Panc1 (cell line): ENCODE results near the gene CREM. TPM values are rescaled to one million over a fixed set of nuclear protein-coding genes. Genes with fewer than 3 reads are reported as not detected.

Experiments
- ATAC-seq: fragments of 200-7000 bp; cut with Tn5 transposase; 2 replicates; pipeline ENCODE4 v1.9.1; 2020; ENCODE audit warnings: mild to moderate bottlenecking, moderate library complexity
- BruUV-seq: library from RNA; stranded (reverse); fragments of 400-500 nt; replicated peaks from 2 replicates; lab custom pipeline; 2021; lab: Mats Ljungman, UMichigan
- CTCF ChIA-PET: fragments of 300-600 bp; sonication (Branson Sonifier 250); formaldehyde crosslinking; loops from one replicate; lab custom pipeline; 2022; ENCODE audit warnings: antibody characterized with exemption; lab: Charles Lee
- POLR2A ChIA-PET: fragments of 300-600 bp; sonication (Branson Sonifier 250); formaldehyde crosslinking; loops from one replicate; lab custom pipeline; 2022; ENCODE audit warnings: antibody characterized with exemption; lab: Charles Lee
- DNase-seq: peaks from one replicate; pipeline ENCODE4 v3.0.0-alpha.2; 2010; ENCODE audit warnings: low read depth, low spot score
- H3K27ac ChIP-seq: 2 replicates; pipeline ENCODE4 v1.5.1; 2011; ENCODE audit warnings: mild to moderate bottlenecking, low read length, inconsistent platforms
- H3K27me3 ChIP-seq: fragments of 200-500 bp; sonication (Bioruptor generic); 2 replicates; pipeline ENCODE4 v1.6.0; 2014; ENCODE audit warnings: low read length, inconsistent platforms; ENCODE audit not compliant: control insufficient read depth, insufficient read depth
- H3K36me3 ChIP-seq: fragments of 200-500 bp; sonication (Bioruptor generic); 2 replicates; pipeline ENCODE4 v1.5.1; 2014; ENCODE audit warnings: inconsistent platforms, mild to moderate bottlenecking, low read length, moderate library complexity; ENCODE audit not compliant: control insufficient read depth, insufficient read depth
- H3K4me1 ChIP-seq: 2 replicates; pipeline ENCODE4 v1.5.1; 2011; ENCODE audit warnings: inconsistent platforms, mild to moderate bottlenecking, low read length, moderate library complexity; ENCODE audit not compliant: control insufficient read depth, insufficient read depth
- H3K4me3 ChIP-seq, 2 experiments: 2 replicates each; pipeline ENCODE4 v1.5.1; 2011 to 2012; ENCODE audit warnings: low read depth in 2 of 2, low read length in 2 of 2, mild to moderate bottlenecking in 2 of 2, inconsistent platforms in 1 of 2, moderate library complexity in 1 of 2
- H3K9me3 ChIP-seq: fragments of 200-500 bp; sonication (Bioruptor generic); 2 replicates; pipeline ENCODE4 v1.5.1; 2014; ENCODE audit warnings: low read depth, mild to moderate bottlenecking, inconsistent platforms, low read length, moderate library complexity; ENCODE audit not compliant: control insufficient read depth, insufficient read depth
- POLR2AphosphoS5 ChIP-seq: IDR thresholded peaks from 2 replicates; pipeline ENCODE4 v1.6.1; 2012; ENCODE audit warnings: mild to moderate bottlenecking, low read depth, low read length, moderate library complexity
- SIN3A ChIP-seq: IDR thresholded peaks from 2 replicates; pipeline ENCODE4 v1.6.1; 2012; ENCODE audit warnings: low read depth, mild to moderate bottlenecking, low read length, moderate library complexity, borderline replicate concordance; ENCODE audit not compliant: insufficient read depth
- TCF7L2 ChIP-seq: IDR thresholded peaks from 2 replicates; pipeline ENCODE4 v1.6.1; 2011; ENCODE audit warnings: mild to moderate bottlenecking, low read depth, low read length, inconsistent platforms
- in situ Hi-C: cut with HindIII; loops from 2 replicates; pipeline ENCODE4 v1.10.0; 2016; ENCODE audit warnings: low sequenced_read_pairs, low pct_unique_long_range_greater_than_20kb
- intact Hi-C: fragments of 100-400 bp; cut with micrococcal nuclease; formaldehyde crosslinking; loops from one replicate; pipeline ENCODE4 v1.10.0; 2022; ENCODE audit not compliant: unreplicated experiment
- total RNA-seq: library from RNA; stranded (reverse); gene quantifications from one replicate; pipeline ENCODE4 v1.2.1, GENCODE V29; 2021; ENCODE audit not compliant: unreplicated experiment
- TF ChIP-seq, protein P1 (sequence below): fragments of 450-650 bp; IDR thresholded peaks from 2 replicates; pipeline ENCODE4 v1.5.1; 2017; ENCODE audit warnings: mild to moderate bottlenecking
- TF ChIP-seq, protein P2 (sequence below), 2 experiments: IDR thresholded peaks; 2 replicates each; pipeline ENCODE4 v1.6.1; 2011 to 2012; ENCODE audit warnings: low read depth in 2 of 2, control low read depth in 1 of 2, low read length in 1 of 2, mild to moderate bottlenecking in 1 of 2, moderate library complexity in 1 of 2; ENCODE audit not compliant: insufficient read depth in 1 of 2

CREM gene
- total RNA-seq, 1 experiment from 2014 or later, result 13.7 TPM

DNA sequence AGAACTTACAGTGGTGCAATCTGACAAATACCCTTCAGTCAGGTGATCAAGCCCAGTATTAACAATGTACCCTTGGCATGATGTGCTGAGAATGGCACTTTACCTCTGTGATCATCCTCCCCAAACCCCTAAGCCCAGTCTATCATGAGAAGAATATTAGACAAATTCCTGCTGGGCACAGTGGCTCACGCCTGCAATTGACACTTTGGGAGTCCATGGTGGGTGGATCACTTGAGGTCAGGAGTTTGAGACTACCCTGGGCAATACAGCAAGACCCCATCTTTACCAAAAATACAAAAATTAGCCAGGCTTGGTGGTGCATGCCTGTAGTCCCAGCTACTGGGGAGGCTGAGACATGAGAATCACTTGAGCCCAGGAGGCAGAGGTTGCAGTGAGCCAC, 29.1 kb upstream of the CREM start:
- Histone ChIP-seq H3K27me3 (no peaks in the 10 kb centered on the region), H3K36me3 (no peaks in the 10 kb centered on the region), H3K4me3 (no peak overlapping the region), H3K9me3 (no peaks in the 10 kb centered on the region), H3K4me1 (no peaks in the 10 kb centered on the region), H3K27ac (no peak overlapping the region)
- TF ChIP-seq, protein P1, sequence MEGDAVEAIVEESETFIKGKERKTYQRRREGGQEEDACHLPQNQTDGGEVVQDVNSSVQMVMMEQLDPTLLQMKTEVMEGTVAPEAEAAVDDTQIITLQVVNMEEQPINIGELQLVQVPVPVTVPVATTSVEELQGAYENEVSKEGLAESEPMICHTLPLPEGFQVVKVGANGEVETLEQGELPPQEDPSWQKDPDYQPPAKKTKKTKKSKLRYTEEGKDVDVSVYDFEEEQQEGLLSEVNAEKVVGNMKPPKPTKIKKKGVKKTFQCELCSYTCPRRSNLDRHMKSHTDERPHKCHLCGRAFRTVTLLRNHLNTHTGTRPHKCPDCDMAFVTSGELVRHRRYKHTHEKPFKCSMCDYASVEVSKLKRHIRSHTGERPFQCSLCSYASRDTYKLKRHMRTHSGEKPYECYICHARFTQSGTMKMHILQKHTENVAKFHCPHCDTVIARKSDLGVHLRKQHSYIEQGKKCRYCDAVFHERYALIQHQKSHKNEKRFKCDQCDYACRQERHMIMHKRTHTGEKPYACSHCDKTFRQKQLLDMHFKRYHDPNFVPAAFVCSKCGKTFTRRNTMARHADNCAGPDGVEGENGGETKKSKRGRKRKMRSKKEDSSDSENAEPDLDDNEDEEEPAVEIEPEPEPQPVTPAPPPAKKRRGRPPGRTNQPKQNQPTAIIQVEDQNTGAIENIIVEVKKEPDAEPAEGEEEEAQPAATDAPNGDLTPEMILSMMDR, result no peak
- TF ChIP-seq, protein P2, sequence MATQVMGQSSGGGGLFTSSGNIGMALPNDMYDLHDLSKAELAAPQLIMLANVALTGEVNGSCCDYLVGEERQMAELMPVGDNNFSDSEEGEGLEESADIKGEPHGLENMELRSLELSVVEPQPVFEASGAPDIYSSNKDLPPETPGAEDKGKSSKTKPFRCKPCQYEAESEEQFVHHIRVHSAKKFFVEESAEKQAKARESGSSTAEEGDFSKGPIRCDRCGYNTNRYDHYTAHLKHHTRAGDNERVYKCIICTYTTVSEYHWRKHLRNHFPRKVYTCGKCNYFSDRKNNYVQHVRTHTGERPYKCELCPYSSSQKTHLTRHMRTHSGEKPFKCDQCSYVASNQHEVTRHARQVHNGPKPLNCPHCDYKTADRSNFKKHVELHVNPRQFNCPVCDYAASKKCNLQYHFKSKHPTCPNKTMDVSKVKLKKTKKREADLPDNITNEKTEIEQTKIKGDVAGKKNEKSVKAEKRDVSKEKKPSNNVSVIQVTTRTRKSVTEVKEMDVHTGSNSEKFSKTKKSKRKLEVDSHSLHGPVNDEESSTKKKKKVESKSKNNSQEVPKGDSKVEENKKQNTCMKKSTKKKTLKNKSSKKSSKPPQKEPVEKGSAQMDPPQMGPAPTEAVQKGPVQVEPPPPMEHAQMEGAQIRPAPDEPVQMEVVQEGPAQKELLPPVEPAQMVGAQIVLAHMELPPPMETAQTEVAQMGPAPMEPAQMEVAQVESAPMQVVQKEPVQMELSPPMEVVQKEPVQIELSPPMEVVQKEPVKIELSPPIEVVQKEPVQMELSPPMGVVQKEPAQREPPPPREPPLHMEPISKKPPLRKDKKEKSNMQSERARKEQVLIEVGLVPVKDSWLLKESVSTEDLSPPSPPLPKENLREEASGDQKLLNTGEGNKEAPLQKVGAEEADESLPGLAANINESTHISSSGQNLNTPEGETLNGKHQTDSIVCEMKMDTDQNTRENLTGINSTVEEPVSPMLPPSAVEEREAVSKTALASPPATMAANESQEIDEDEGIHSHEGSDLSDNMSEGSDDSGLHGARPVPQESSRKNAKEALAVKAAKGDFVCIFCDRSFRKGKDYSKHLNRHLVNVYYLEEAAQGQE (IDR thresholded peaks at IDR 0.05; ENCODE audit: insufficient read depth in 1 of 2, low read depth in 2 of 2, low read length in 1 of 2), result no peak
- no peak for TF ChIP-seq TCF7L2
- TF ChIP-seq SIN3A, result no peak
- no peak for TF ChIP-seq POLR2AphosphoS5
- ChIA-PET POLR2A (no interaction called here), CTCF (interaction anchor here (0.6 kb wide), 1 partner anchor 439 kb away, joined by 3 read pairs; no protein-coding TSS in a partner anchor)
- DNase-seq (no peak), ATAC-seq (no peak)
- in situ Hi-C loops, result no loop called here
- BruUV-seq, result no TSS peak
- intact Hi-C loops, result no loop called here

DNA sequence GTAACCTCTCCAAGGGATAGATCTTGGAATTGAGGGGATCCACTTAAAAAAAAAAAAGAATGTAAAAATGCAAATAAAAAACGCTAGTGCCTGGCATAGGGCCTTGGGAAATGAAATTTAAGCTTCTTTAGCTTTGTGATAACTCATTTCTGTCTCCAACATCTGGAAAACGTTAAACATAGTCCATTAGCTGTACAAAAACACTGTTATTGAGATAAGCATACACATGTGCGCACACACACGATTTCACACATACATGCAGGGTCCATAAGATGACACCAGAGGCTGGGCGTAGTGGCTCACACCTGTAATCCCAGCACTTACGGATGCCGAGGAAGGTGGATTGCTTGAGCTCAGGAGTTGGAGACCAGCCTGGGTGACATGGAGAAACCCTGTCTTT, 22.8 kb upstream of the CREM start:
- BruUV-seq, result no TSS peak
- no peaks in the 10 kb centered on the region for H3K4me1 ChIP-seq
- TF ChIP-seq SIN3A (no peak), POLR2AphosphoS5 (no peak), TCF7L2 (no peak)
- TF ChIP-seq, protein P1, result no peak
- TF ChIP-seq, protein P2 (IDR thresholded peaks at IDR 0.05; ENCODE audit: insufficient read depth in 1 of 2, low read depth in 2 of 2, low read length in 1 of 2), result no peak
- no peak for DNase-seq
- no peaks in the 10 kb centered on the region for H3K36me3 ChIP-seq
- ChIA-PET POLR2A (no interaction called here), CTCF (no interaction called here)
- in situ Hi-C loops, result no loop called here
- no peak overlapping the region for H3K4me3 ChIP-seq
- H3K9me3 ChIP-seq, result no peaks in the 10 kb centered on the region
- intact Hi-C loops, result no loop called here
- H3K27me3 ChIP-seq, result no peaks in the 10 kb centered on the region
- no peak for ATAC-seq
- no peak overlapping the region for H3K27ac ChIP-seq
